Endothelial cell of umbilical vein (primary cell): Measurements from ENCODE around the gene ZNF77. TPM values are rescaled to one million over a fixed set of nuclear protein-coding genes. Genes with fewer than 3 reads are reported as not detected.

ENCODE experiments used
- BruUV-seq: library from RNA; stranded (reverse); fragments of 400-500 nt; replicated peaks from 2 replicates; lab custom pipeline; 2021; lab: Mats Ljungman, UMichigan
- CTCF ChIA-PET: fragments of 300-600, 350-600 bp; sonication (Branson Sonifier 250); formaldehyde crosslinking; loops from one replicate; lab custom pipeline; 2021; ENCODE audit warnings: antibody characterized with exemption, inconsistent platforms; lab: Charles Lee
- POLR2A ChIA-PET: fragments of 300-600, 350-600 bp; sonication (Branson Sonifier 250); formaldehyde crosslinking; loops from one replicate; lab custom pipeline; 2021; ENCODE audit warnings: antibody characterized with exemption, inconsistent platforms; lab: Charles Lee
- DNase-seq: peaks from one replicate; pipeline ENCODE4 v3.0.0-alpha.2; 2011; ENCODE audit warnings: low read depth, low spot score
- FAIRE-seq: peaks from 2 replicates; lab custom pipeline; 2011; peaks lifted over from hg19 to GRCh38; lab: Jason Lieb, UNC
- H2AFZ ChIP-seq: 2 replicates; pipeline ENCODE4 v1.6.0; 2012; ENCODE audit warnings: low read depth, low read length, control low read depth, inconsistent platforms
- H3K27ac ChIP-seq: 2 replicates; pipeline ENCODE4 v1.5.1; 2011; ENCODE audit warnings: low read depth, mild to moderate bottlenecking, control low read depth, low read length, moderate library complexity; ENCODE audit not compliant: insufficient read depth
- H3K27me3 ChIP-seq, 2 experiments: 2 replicates each; pipeline versions ENCODE4 v1.6.0 to v1.6.1; 2011; ENCODE audit warnings: low read length in 2 of 2, mixed read lengths in 1 of 2; ENCODE audit not compliant: control insufficient read depth in 2 of 2, insufficient read depth in 2 of 2
- H3K36me3 ChIP-seq, 2 experiments: 2 replicates in 1 of 2; 3 replicates in 1 of 2; pipeline ENCODE4 v1.5.1; 2011; ENCODE audit warnings: low read length in 2 of 2, mild to moderate bottlenecking in 1 of 2, moderate library complexity in 1 of 2; ENCODE audit not compliant: control insufficient read depth in 2 of 2, insufficient read depth in 2 of 2; ENCODE audit errors: extremely low read depth in 1 of 2
- H3K4me1 ChIP-seq: 3 replicates; pipeline ENCODE4 v1.5.1; 2011; ENCODE audit warnings: mild to moderate bottlenecking, low read length; ENCODE audit not compliant: control insufficient read depth, insufficient read depth; ENCODE audit errors: extremely low read depth
- H3K4me2 ChIP-seq: 2 replicates; pipeline ENCODE4 v1.6.1; 2011; ENCODE audit warnings: low read length, control low read depth, mixed read lengths; ENCODE audit not compliant: insufficient read depth
- H3K4me3 ChIP-seq, 3 experiments: fragments of 200-600 bp in 1 of 3; sonication (generic), shearing (Covaris generic) in 1 of 3; replicated peaks in 1 of 3; 2 replicates each; pipeline ENCODE4 v1.5.1; 2011 to 2016; ENCODE audit warnings: control low read depth in 3 of 3, low read length in 3 of 3, mild to moderate bottlenecking in 2 of 3, inconsistent platforms in 1 of 3, low read depth in 1 of 3, moderate library complexity in 1 of 3; ENCODE audit not compliant: insufficient read depth in 1 of 3
- H3K79me2 ChIP-seq: 2 replicates; pipeline ENCODE4 v1.6.0; 2012; ENCODE audit warnings: low read length, inconsistent platforms; ENCODE audit not compliant: control insufficient read depth, insufficient read depth
- H3K9ac ChIP-seq: replicated peaks from 2 replicates; pipeline ENCODE3; 2011; ENCODE audit warnings: low read length, control low read depth; ENCODE audit not compliant: insufficient read depth; ENCODE audit errors: extremely low read depth
- H3K9me1 ChIP-seq: replicated peaks from 3 replicates; pipeline ENCODE4 v1.6.0; 2011; ENCODE audit warnings: mild to moderate bottlenecking, low read length; ENCODE audit not compliant: control insufficient read depth, insufficient read depth; ENCODE audit errors: extremely low read depth
- H3K9me3 ChIP-seq: replicated peaks from 2 replicates; pipeline ENCODE4 v1.5.1; 2012; ENCODE audit warnings: low read length, inconsistent platforms; ENCODE audit not compliant: control insufficient read depth, insufficient read depth
- H4K20me1 ChIP-seq: replicated peaks from 2 replicates; pipeline ENCODE3; 2011; ENCODE audit warnings: mild to moderate bottlenecking, low read length; ENCODE audit not compliant: control insufficient read depth, insufficient read depth; ENCODE audit errors: extremely low read depth
- CTCF ChIP-seq, 2 donors: IDR thresholded peaks; 1 replicate in 1 of 2; 2 replicates in 1 of 2; pipeline ENCODE4 v1.5.1; 2011; ENCODE audit warnings: low read length in 2 of 2, mild to moderate bottlenecking in 2 of 2, moderate library complexity in 2 of 2, control low read depth in 1 of 2, inconsistent platforms in 1 of 2, low read depth in 1 of 2; ENCODE audit not compliant: insufficient read depth in 1 of 2; ENCODE audit errors: extremely low read depth in 1 of 2
- EZH2 ChIP-seq: IDR thresholded peaks from 2 replicates; pipeline ENCODE4 v1.6.1; 2012; ENCODE audit warnings: borderline replicate concordance, low read depth, mild to moderate bottlenecking, moderate library complexity, low read length, inconsistent platforms; ENCODE audit not compliant: severe bottlenecking
- FOS ChIP-seq: IDR thresholded peaks from 2 replicates; pipeline ENCODE4 v1.6.1; 2011; ENCODE audit warnings: mild to moderate bottlenecking, low read length, moderate library complexity, borderline replicate concordance; ENCODE audit not compliant: insufficient read depth
- GATA2 ChIP-seq: IDR thresholded peaks from 2 replicates; pipeline ENCODE4 v1.7.0; 2011; ENCODE audit warnings: low read depth, mild to moderate bottlenecking, moderate library complexity, mixed read lengths, low read length; ENCODE audit not compliant: insufficient read length, insufficient read depth
- JUN ChIP-seq: IDR thresholded peaks from 2 replicates; pipeline ENCODE4 v1.6.1; 2011; ENCODE audit warnings: borderline replicate concordance, low read depth; ENCODE audit not compliant: insufficient read length, insufficient read depth
- MAX ChIP-seq: IDR thresholded peaks from 2 replicates; pipeline ENCODE4 v1.6.1; 2011; ENCODE audit not compliant: insufficient read depth, insufficient read length
- MYC ChIP-seq: IDR thresholded peaks from one replicate; pipeline ENCODE4 v1.6.1; 2011; ENCODE audit warnings: mild to moderate bottlenecking, low read depth, low read length
- POLR2A ChIP-seq: IDR thresholded peaks from 2 replicates; pipeline ENCODE4 v1.6.1; 2012; ENCODE audit warnings: low read depth, mild to moderate bottlenecking, control low read depth, low read length
- POLR2AphosphoS5 ChIP-seq: IDR thresholded peaks from 2 replicates; pipeline ENCODE4 v1.6.1; 2012; ENCODE audit warnings: low read depth, mild to moderate bottlenecking, control low read depth, low read length, moderate library complexity; ENCODE audit not compliant: insufficient read depth
- dilution Hi-C: fragments of 300-500 bp; cut with MboI; formaldehyde crosslinking; loops from one replicate; pipeline ENCODE4 v1.15.0; 2019; ENCODE audit warnings: low sequenced_read_pairs; ENCODE audit not compliant: extremely low pct_ligation_motif_present
- intact Hi-C: fragments of 100-400 bp; cut with micrococcal nuclease; formaldehyde crosslinking; loops from one replicate; pipeline ENCODE4 v1.10.0; 2022
- polyA plus RNA-seq, 4 experiments: library from polyadenylated mRNA; depleted of rRNA in 3 of 4; stranded (reverse) in 3 of 4; unstranded in 1 of 4; fragments of >200 nt; gene quantifications; 2 replicates each; pipeline versions ENCODE4 v1.2.1 to v1.2.3, GENCODE V29; 2011 to 2012; ENCODE audit warnings: missing spikeins in 1 of 4
- total RNA-seq: library from RNA; stranded (reverse); gene quantifications from 2 replicates; pipeline ENCODE4 v1.2.3, GENCODE V29; 2021

The ZNF77 gene
- total and polyA plus RNA-seq, 2 donors (not counting 3 experiments of a cell fraction or from before 2014, with no cell fraction given): 5.9 to 10.2 TPM

GRCh38 chr19:2906631-2907195, 38.1 kb downstream of the ZNF77 start:
- no peaks in the 10 kb centered on the region for H3K4me1 ChIP-seq
- dilution Hi-C loops (no loop called here), intact Hi-C loops (no loop called here)
- no peak overlapping the region for H3K4me3 ChIP-seq
- POLR2A ChIA-PET: no interaction called here
- CTCF ChIA-PET: interaction anchor here (1.0 kb wide), 1 partner anchor 65 kb away, joined by 3 read pairs; the partner anchor contains the start of gene ZNF555
- no TSS peak for BruUV-seq
- no peaks in the 10 kb centered on the region for H4K20me1 ChIP-seq
- peaks cover 11% of the 10 kb centered on the region for H3K79me2 ChIP-seq
- no peaks in the 10 kb centered on the region for H3K9me3 ChIP-seq
- TF ChIP-seq FOS (no peak), JUN (no peak), GATA2 (no peak), EZH2 (no peak), POLR2A (no peak), MAX (no peak), POLR2AphosphoS5 (no peak), CTCF (IDR thresholded peaks at IDR 0.05; ENCODE audit: extremely low read depth in 1 of 2, insufficient read depth in 1 of 2, low read depth in 1 of 2, low read length in 2 of 2) (no peak), MYC (no peak)
- H2AFZ ChIP-seq: no peak overlapping the region
- H3K36me3 ChIP-seq: no peaks in the 10 kb centered on the region
- DNase-seq (no peak), FAIRE-seq (no peak)
- H3K27ac ChIP-seq: no peak overlapping the region
- H3K27me3 ChIP-seq: no peaks in the 10 kb centered on the region
- H3K9ac ChIP-seq: no peak overlapping the region
- no peaks in the 10 kb centered on the region for H3K9me1 ChIP-seq
- no peak overlapping the region for H3K4me2 ChIP-seq
